K562 (cell line): ENCODE results near the gene MLH1. TPM values are rescaled to one million over a fixed set of nuclear protein-coding genes. Genes with fewer than 3 reads are reported as not detected.

ENCODE experiments used
- ATF1 ChIP-seq, 2 experiments: fragments of 450-650 bp in 1 of 2; IDR thresholded peaks; 2 replicates each; pipeline ENCODE4 v1.6.1; 2016; ENCODE audit warnings: missing compliant biosample characterization in 1 of 2, missing genetic modification characterization in 1 of 2
- BACH1 ChIP-seq: fragments of 200-800 bp; sonication (Bioruptor generic); IDR thresholded peaks from 2 replicates; pipeline ENCODE4 v1.6.1; 2016; ENCODE audit warnings: missing genetic modification characterization, missing compliant biosample characterization
- CTBP1 ChIP-seq: fragments of 450-650 bp; IDR thresholded peaks from 2 replicates; pipeline ENCODE4 v1.6.1; 2016; ENCODE audit warnings: borderline replicate concordance
- HDAC1 ChIP-seq, 2 experiments: fragments of 450-650 bp; IDR thresholded peaks; 2 replicates each; pipeline ENCODE4 v1.6.1; 2016 to 2017; ENCODE audit warnings: inconsistent platforms in 1 of 2, mild to moderate bottlenecking in 1 of 2, moderate library complexity in 1 of 2
- HMG20A ChIP-seq: fragments of 450-650 bp; formaldehyde crosslinking; conservative IDR thresholded peaks from 2 replicates; pipeline ENCODE4 v1.4.0; 2020; ENCODE audit warnings: mild to moderate bottlenecking, mixed read lengths
- KDM1A ChIP-seq, 2 experiments: fragments of 450-650 bp; IDR thresholded peaks; 2 replicates each; pipeline ENCODE4 v1.6.1; 2016; ENCODE audit warnings: mild to moderate bottlenecking in 2 of 2
- MTF1 ChIP-seq: fragments of 250-450 bp; sonication (Bioruptor Pico); IDR thresholded peaks from 2 replicates; pipeline ENCODE4 v1.9.0; 2021; ENCODE audit warnings: moderate library complexity, mild to moderate bottlenecking, inconsistent platforms, borderline replicate concordance
- NFE2 ChIP-seq: IDR thresholded peaks from 2 replicates; pipeline ENCODE4 v1.6.1; 2014; ENCODE audit warnings: antibody characterized with exemption, low read depth
- RAD21 ChIP-seq, 2 experiments: fragments of 250-450 bp in 1 of 2; fragments of 450-650 bp in 1 of 2; sonication (Bioruptor Pico) in 1 of 2; formaldehyde crosslinking in 1 of 2; IDR thresholded peaks in 1 of 2; conservative IDR thresholded peaks in 1 of 2; 2 replicates each; pipeline versions ENCODE4 v1.4.0 to v1.8.0; 2020 to 2022; ENCODE audit warnings: mild to moderate bottlenecking in 2 of 2, moderate library complexity in 1 of 2
- ZNF586 ChIP-seq: fragments of 450-650 bp; formaldehyde crosslinking; conservative IDR thresholded peaks from 2 replicates; pipeline ENCODE4 v1.4.0; 2020; ENCODE audit warnings: mild to moderate bottlenecking, moderate library complexity
- ZNF707 ChIP-seq: fragments of 250-450 bp; sonication (Bioruptor Pico); conservative IDR thresholded peaks from 2 replicates; pipeline ENCODE4 v1.8.0; 2022; ENCODE audit warnings: inconsistent platforms, mild to moderate bottlenecking, moderate library complexity
- polyA plus RNA-seq, 8 experiments: library from polyadenylated mRNA; depleted of rRNA in 4 of 8; stranded (reverse) in 5 of 8; unstranded in 3 of 8; fragments of >200 nt; fragmentation: Nextera tagmentation in 2 of 8; fragmentation: Illumina TruSeq in 1 of 8; extraction: Ambion mirVana in 2 of 8; extraction: Trizol in 1 of 8; gene quantifications; 2 replicates each; pipeline versions ENCODE4 v1.2.1 to v1.2.3, GENCODE V29; 2011 to 2014; ENCODE audit warnings: inconsistent platforms in 1 of 8, missing spikeins in 1 of 8
- total RNA-seq, 7 experiments: library from RNA; depleted of rRNA in 6 of 7; stranded (reverse); fragments of >200 nt in 6 of 7; fragmentation: Illumina TruSeq in 2 of 7; extraction: Trizol in 2 of 7; gene quantifications; 2 replicates each; pipeline versions ENCODE4 v1.2.1 to v1.2.3, GENCODE V29; 2011 to 2021; ENCODE audit warnings: low replicate concordance in 1 of 7
- TF ChIP-seq, protein P1 (sequence below): fragments of 450-650 bp; IDR thresholded peaks from 2 replicates; pipeline ENCODE4 v1.6.1; 2016; ENCODE audit warnings: low read depth

MLH1 gene
- total and polyA plus RNA-seq, 9 of the 15 experiments (the other 6 are each of a cell fraction or from before 2014, with no cell fraction given) = 76.4 to 155 (median 117) TPM

- TF ChIP-seq, protein P1, sequence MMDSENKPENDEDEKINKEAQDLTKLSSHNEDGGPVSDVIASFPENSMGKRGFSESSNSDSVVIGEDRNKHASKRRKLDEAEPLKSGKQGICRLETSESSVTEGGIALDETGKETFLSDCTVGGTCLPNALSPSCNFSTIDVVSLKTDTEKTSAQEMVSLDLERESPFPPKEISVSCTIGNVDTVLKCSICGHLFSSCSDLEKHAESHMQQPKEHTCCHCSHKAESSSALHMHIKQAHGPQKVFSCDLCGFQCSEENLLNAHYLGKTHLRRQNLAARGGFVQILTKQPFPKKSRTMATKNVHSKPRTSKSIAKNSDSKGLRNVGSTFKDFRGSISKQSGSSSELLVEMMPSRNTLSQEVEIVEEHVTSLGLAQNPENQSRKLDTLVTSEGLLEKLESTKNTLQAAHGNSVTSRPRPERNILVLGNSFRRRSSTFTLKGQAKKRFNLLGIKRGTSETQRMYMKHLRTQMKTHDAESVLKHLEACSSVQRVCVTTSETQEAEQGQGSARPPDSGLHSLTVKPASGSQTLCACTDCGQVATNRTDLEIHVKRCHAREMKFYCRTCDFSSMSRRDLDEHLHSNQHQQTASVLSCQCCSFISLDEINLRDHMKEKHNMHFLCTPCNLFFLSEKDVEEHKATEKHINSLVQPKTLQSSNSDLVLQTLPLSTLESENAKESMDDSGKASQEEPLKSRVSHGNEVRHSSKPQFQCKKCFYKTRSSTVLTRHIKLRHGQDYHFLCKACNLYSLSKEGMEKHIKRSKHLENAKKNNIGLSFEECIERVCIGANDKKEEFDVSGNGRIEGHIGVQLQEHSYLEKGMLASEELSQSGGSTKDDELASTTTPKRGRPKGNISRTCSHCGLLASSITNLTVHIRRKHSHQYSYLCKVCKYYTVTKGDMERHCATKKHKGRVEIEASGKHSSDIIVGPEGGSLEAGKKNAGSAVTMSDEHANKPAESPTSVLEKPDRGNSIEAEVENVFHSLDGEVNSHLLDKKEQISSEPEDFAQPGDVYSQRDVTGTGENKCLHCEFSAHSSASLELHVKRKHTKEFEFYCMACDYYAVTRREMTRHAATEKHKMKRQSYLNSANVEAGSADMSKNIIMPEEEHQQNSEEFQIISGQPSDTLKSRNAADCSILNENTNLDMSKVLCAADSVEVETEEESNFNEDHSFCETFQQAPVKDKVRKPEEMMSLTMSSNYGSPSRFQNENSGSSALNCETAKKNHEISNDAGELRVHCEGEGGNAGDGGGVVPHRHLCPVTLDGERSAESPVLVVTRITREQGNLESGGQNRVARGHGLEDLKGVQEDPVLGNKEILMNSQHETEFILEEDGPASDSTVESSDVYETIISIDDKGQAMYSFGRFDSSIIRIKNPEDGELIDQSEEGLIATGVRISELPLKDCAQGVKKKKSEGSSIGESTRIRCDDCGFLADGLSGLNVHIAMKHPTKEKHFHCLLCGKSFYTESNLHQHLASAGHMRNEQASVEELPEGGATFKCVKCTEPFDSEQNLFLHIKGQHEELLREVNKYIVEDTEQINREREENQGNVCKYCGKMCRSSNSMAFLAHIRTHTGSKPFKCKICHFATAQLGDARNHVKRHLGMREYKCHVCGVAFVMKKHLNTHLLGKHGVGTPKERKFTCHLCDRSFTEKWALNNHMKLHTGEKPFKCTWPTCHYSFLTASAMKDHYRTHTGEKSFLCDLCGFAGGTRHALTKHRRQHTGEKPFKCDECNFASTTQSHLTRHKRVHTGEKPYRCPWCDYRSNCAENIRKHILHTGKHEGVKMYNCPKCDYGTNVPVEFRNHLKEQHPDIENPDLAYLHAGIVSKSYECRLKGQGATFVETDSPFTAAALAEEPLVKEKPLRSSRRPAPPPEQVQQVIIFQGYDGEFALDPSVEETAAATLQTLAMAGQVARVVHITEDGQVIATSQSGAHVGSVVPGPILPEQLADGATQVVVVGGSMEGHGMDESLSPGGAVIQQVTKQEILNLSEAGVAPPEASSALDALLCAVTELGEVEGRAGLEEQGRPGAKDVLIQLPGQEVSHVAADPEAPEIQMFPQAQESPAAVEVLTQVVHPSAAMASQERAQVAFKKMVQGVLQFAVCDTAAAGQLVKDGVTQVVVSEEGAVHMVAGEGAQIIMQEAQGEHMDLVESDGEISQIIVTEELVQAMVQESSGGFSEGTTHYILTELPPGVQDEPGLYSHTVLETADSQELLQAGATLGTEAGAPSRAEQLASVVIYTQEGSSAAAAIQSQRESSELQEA = no peak
- TF ChIP-seq BACH1 (tag) (no peak), ZNF707 (CRISPR knock-in tag) (no peak), NFE2 (peak; percentile 83), CTBP1 (peak; percentile 100), HMG20A (CRISPR knock-in tag) (no peak), KDM1A (IDR thresholded peaks at IDR 0.05) (peak; percentile 79 to 91), MTF1 (CRISPR knock-in tag) (no peak), HDAC1 (IDR thresholded peaks at IDR 0.05) (peak in 1 of 2 experiments; percentile 93; a peak in 2 of 4 replicates), ATF1 (CRISPR knock-in tag; IDR thresholded peaks at IDR 0.05) (no peak), ATF1 (tag; IDR thresholded peaks at IDR 0.05) (peak; percentile 78), RAD21 (CRISPR knock-in tag; conservative IDR thresholded peaks at IDR 0.05 in 1 of 2, IDR thresholded peaks at IDR 0.05 in 1 of 2) (peak in 1 of 2 experiments; percentile 27; a peak in 1 of 4 replicates), ZNF586 (CRISPR knock-in tag) (no peak)
These were observed 23.5 kb upstream of the MLH1 start (continued) for GRCh38 chr3:36969540-36970432.
